Mesenchymal stem cell (in vitro differentiated cells and primary cell): ENCODE results near the gene RAB5A.

Source experiments
- DNase-seq: peaks from one replicate; pipeline ENCODE4 v3.0.0-alpha.2; 2013
- H2AFZ ChIP-seq: one replicate; pipeline ENCODE4 v1.6.1; 2013; ENCODE audit warnings: low read depth, mild to moderate bottlenecking, control low read depth, inconsistent platforms, low read length, moderate library complexity
- H2AK5ac ChIP-seq: 2 replicates; pipeline ENCODE4 v1.6.1; 2013; ENCODE audit warnings: low read length, moderate library complexity, mild to moderate bottlenecking, inconsistent platforms; ENCODE audit not compliant: severe bottlenecking
- H2BK120ac ChIP-seq: one replicate; pipeline ENCODE4 v1.6.1; 2013; ENCODE audit warnings: low read depth, mild to moderate bottlenecking, inconsistent platforms, low read length, moderate library complexity
- H2BK12ac ChIP-seq, 2 experiments: one replicate each; pipeline ENCODE4 v1.6.1; 2013; ENCODE audit warnings: inconsistent platforms in 2 of 2, low read length in 2 of 2, mild to moderate bottlenecking in 2 of 2, moderate library complexity in 2 of 2, control low read depth in 1 of 2
- H2BK15ac ChIP-seq: one replicate; pipeline ENCODE4 v1.6.1; 2013; ENCODE audit warnings: mild to moderate bottlenecking, low read depth, inconsistent platforms; ENCODE audit not compliant: poor library complexity, severe bottlenecking
- H2BK5ac ChIP-seq: 2 replicates; pipeline ENCODE4 v1.6.1; 2013; ENCODE audit warnings: low read depth, mild to moderate bottlenecking, low read length, control low read depth, inconsistent platforms; ENCODE audit not compliant: poor library complexity, severe bottlenecking
- H3K14ac ChIP-seq, 2 experiments: one replicate each; pipeline ENCODE4 v1.6.1; 2013; ENCODE audit warnings: inconsistent platforms in 2 of 2, low read length in 2 of 2, control low read depth in 1 of 2, mild to moderate bottlenecking in 1 of 2, moderate library complexity in 1 of 2
- H3K18ac ChIP-seq, 2 experiments: one replicate each; pipeline ENCODE4 v1.6.1; 2013; ENCODE audit warnings: inconsistent platforms in 2 of 2, low read length in 2 of 2, control low read depth in 1 of 2, low read depth in 1 of 2, mild to moderate bottlenecking in 1 of 2
- H3K23ac ChIP-seq, 2 experiments: one replicate each; pipeline ENCODE4 v1.6.1; 2013; ENCODE audit warnings: inconsistent platforms in 2 of 2, low read length in 2 of 2, mild to moderate bottlenecking in 2 of 2, moderate library complexity in 2 of 2, control low read depth in 1 of 2
- H3K27ac ChIP-seq: 2 replicates; pipeline ENCODE4 v1.5.1; 2013; ENCODE audit warnings: mild to moderate bottlenecking, moderate library complexity, low read length, control low read depth, inconsistent platforms; ENCODE audit not compliant: poor library complexity, severe bottlenecking
- H3K27me3 ChIP-seq, 2 experiments: 2 replicates each; pipeline versions ENCODE4 v1.6.1 to v1.7.0; 2013; ENCODE audit warnings: low read length in 2 of 2, mild to moderate bottlenecking in 2 of 2, moderate library complexity in 2 of 2, control low read depth in 1 of 2, inconsistent platforms in 1 of 2; ENCODE audit not compliant: control insufficient read depth in 1 of 2, insufficient read depth in 1 of 2
- H3K36me3 ChIP-seq, 2 experiments: 2 replicates each; pipeline versions ENCODE4 v1.6.1 to v1.7.0; 2013; ENCODE audit warnings: low read length in 2 of 2, control low read depth in 1 of 2, inconsistent platforms in 1 of 2, low read depth in 1 of 2, mild to moderate bottlenecking in 1 of 2; ENCODE audit not compliant: insufficient read depth in 2 of 2, control insufficient read depth in 1 of 2
- H3K4ac ChIP-seq, 2 experiments: one replicate each; pipeline ENCODE4 v1.6.1; 2013; ENCODE audit warnings: inconsistent platforms in 2 of 2, low read length in 2 of 2, mild to moderate bottlenecking in 2 of 2, moderate library complexity in 2 of 2, control low read depth in 1 of 2, low read depth in 1 of 2
- H3K4me1 ChIP-seq: 2 replicates; pipeline ENCODE4 v1.6.1; 2013; ENCODE audit warnings: low read depth, low read length, control low read depth; ENCODE audit not compliant: control insufficient read depth, insufficient read depth
- H3K4me2 ChIP-seq: 2 replicates; pipeline ENCODE4 v1.6.1; 2013; ENCODE audit warnings: low read length, mild to moderate bottlenecking, inconsistent platforms; ENCODE audit not compliant: poor library complexity, severe bottlenecking
- H3K4me3 ChIP-seq, 2 experiments: 2 replicates each; pipeline versions ENCODE4 v1.5.1 to v1.7.0; 2013; ENCODE audit warnings: low read length in 2 of 2, mild to moderate bottlenecking in 2 of 2, control low read depth in 1 of 2, low read depth in 1 of 2; ENCODE audit not compliant: insufficient read depth in 1 of 2
- H3K79me1 ChIP-seq: replicated peaks from 2 replicates; pipeline ENCODE4 v1.6.1; 2013; ENCODE audit warnings: mild to moderate bottlenecking, control low read depth, low read length, inconsistent platforms; ENCODE audit not compliant: poor library complexity, severe bottlenecking
- H3K9ac ChIP-seq: 2 replicates; pipeline ENCODE4 v1.7.0; 2013; ENCODE audit warnings: mild to moderate bottlenecking, low read length, moderate library complexity
- H3K9me3 ChIP-seq: 2 replicates; pipeline ENCODE4 v1.7.0; 2013; ENCODE audit warnings: mild to moderate bottlenecking, low read length; ENCODE audit not compliant: control insufficient read depth
- H4K8ac ChIP-seq: one replicate; pipeline ENCODE4 v1.6.1; 2013; ENCODE audit warnings: inconsistent platforms, mild to moderate bottlenecking, low read length, moderate library complexity
- H4K91ac ChIP-seq: one replicate; pipeline ENCODE4 v1.6.1; 2013; ENCODE audit warnings: mild to moderate bottlenecking, low read length, inconsistent platforms
- WGBS: methylation state at CpG from one replicate; pipeline ENCODE4 v1.1.7; 2013; ENCODE audit warnings: mixed read lengths; 5-methylcytosine and 5-hydroxymethylcytosine counted together

RAB5A gene

GRCh38 chr3:19931767-19932188 lies 15.1 kb upstream of the RAB5A start:
- Histone ChIP-seq H4K91ac (no peak overlapping the region), H3K18ac (no peak overlapping the region), H2BK15ac (no peak overlapping the region), H2AFZ (no peak overlapping the region), H3K79me1 (no peaks in the 10 kb centered on the region), H3K9ac (no peak overlapping the region), H2BK12ac (no peak overlapping the region), H3K4me2 (no peak overlapping the region), H3K9me3 (no peaks in the 10 kb centered on the region), H3K14ac (no peak overlapping the region), H3K4ac (no peak overlapping the region), H4K8ac (no peak overlapping the region), H3K23ac (no peak overlapping the region), H3K27ac (no peak overlapping the region), H3K4me1 (no peaks in the 10 kb centered on the region), H2AK5ac (no peak overlapping the region), H2BK120ac (no peak overlapping the region), H3K27me3 (peaks cover 0 to 15% of the 10 kb centered on the region in 2 experiments), H3K36me3 (no peaks in the 10 kb centered on the region), H3K4me3 (no peak overlapping the region), H2BK5ac (no peak overlapping the region)
- peak; percentile 13 for DNase-seq
- 14% methylated on average over 1 of the region's 1 CpG for WGBS

GRCh38 chr3:19932422-19932821 lies 14.5 kb upstream of the RAB5A start:
- H3K27me3 ChIP-seq, result peaks cover 0 to 15% of the 10 kb centered on the region in 2 experiments
- H3K36me3 ChIP-seq, result no peaks in the 10 kb centered on the region
- H3K4me3 ChIP-seq, result no peak overlapping the region
- no peak overlapping the region for H3K27ac ChIP-seq
- H4K8ac ChIP-seq, result no peak overlapping the region
- H3K4me2 ChIP-seq, result no peak overlapping the region
- H3K4ac ChIP-seq, result no peak overlapping the region
- H3K9ac ChIP-seq, result no peak overlapping the region
- no peak overlapping the region for H3K23ac ChIP-seq
- 97% methylated on average over 2 of the region's 2 CpGs for WGBS
- no peak for DNase-seq
- H3K14ac ChIP-seq, result no peak overlapping the region
- H2BK12ac ChIP-seq, result no peak overlapping the region
- H3K4me1 ChIP-seq, result no peaks in the 10 kb centered on the region
- H4K91ac ChIP-seq, result no peak overlapping the region
- no peak overlapping the region for H2AFZ ChIP-seq
- no peak overlapping the region for H2AK5ac ChIP-seq
- H2BK5ac ChIP-seq, result no peak overlapping the region
- H2BK15ac ChIP-seq, result no peak overlapping the region
- H3K18ac ChIP-seq, result no peak overlapping the region
- no peaks in the 10 kb centered on the region for H3K9me3 ChIP-seq
- H2BK120ac ChIP-seq, result no peak overlapping the region
- no peaks in the 10 kb centered on the region for H3K79me1 ChIP-seq

GRCh38 chr3:19934098-19934566 lies 12.8 kb upstream of the RAB5A start, which contains the start of gene EFHB:
EFHB (minus strand) TSS chr3:19934217; CDS start chr3:19934018, 199 bp downstream.
- H2BK12ac ChIP-seq, result no peak within 1 kb of the TSS
- H3K4me3 ChIP-seq, result no peak within 1 kb of the TSS
- no peak within 1 kb of the TSS for H3K14ac ChIP-seq
- DNase-seq, result peak; percentile 70
- no peak within 1 kb of the TSS for H2BK5ac ChIP-seq
- no peaks in the 10 kb centered on the region for H3K9me3 ChIP-seq
- 22% methylated on average over 5 of the region's 5 CpGs for WGBS
- no peak within 1 kb of the TSS for H2BK15ac ChIP-seq
- H4K8ac ChIP-seq, result no peak within 1 kb of the TSS
- no peaks in the 10 kb centered on the region for H3K4me1 ChIP-seq
- no peak within 1 kb of the TSS for H4K91ac ChIP-seq
- H3K27me3 ChIP-seq, result peaks cover 0 to 15% of the 10 kb centered on the region in 2 experiments
- H3K36me3 ChIP-seq, result no peaks in the 10 kb centered on the region
- no peak within 1 kb of the TSS for H2AK5ac ChIP-seq
- no peak within 1 kb of the TSS for H3K9ac ChIP-seq
- no peak within 1 kb of the TSS for H3K27ac ChIP-seq
- no peak within 1 kb of the TSS for H2AFZ ChIP-seq
- no peak within 1 kb of the TSS for H3K23ac ChIP-seq
- no peak within 1 kb of the TSS for H3K4ac ChIP-seq
- H3K79me1 ChIP-seq, result no peaks in the 10 kb centered on the region
- no peak within 1 kb of the TSS for H3K18ac ChIP-seq
- no peak within 1 kb of the TSS for H3K4me2 ChIP-seq
- H2BK120ac ChIP-seq, result no peak within 1 kb of the TSS

- peaks cover 0 to 15% of the 10 kb centered on the region in 2 experiments for H3K27me3 ChIP-seq
Measured at GRCh38 chr3:19937459-19938294, 9.2 kb upstream of the RAB5A start.

More at GRCh38 chr3:19937459-19938294, 9.2 kb upstream of the RAB5A start:
- peak; percentile 38 for DNase-seq
- Histone ChIP-seq H3K4me3 (no peak overlapping the region), H2BK5ac (no peak overlapping the region), H2AK5ac (no peak overlapping the region), H3K9me3 (no peaks in the 10 kb centered on the region), H3K23ac (no peak overlapping the region), H3K36me3 (no peaks in the 10 kb centered on the region), H3K14ac (no peak overlapping the region), H4K8ac (no peak overlapping the region), H3K18ac (no peak overlapping the region), H3K27ac (peak overlapping the region; percentile 18), H2BK15ac (no peak overlapping the region), H2BK12ac (no peak overlapping the region), H3K9ac (no peak overlapping the region), H2BK120ac (no peak overlapping the region), H2AFZ (no peak overlapping the region), H3K79me1 (no peaks in the 10 kb centered on the region), H3K4me1 (no peaks in the 10 kb centered on the region), H4K91ac (no peak overlapping the region), H3K4ac (no peak overlapping the region), H3K4me2 (no peak overlapping the region)
- WGBS, result 4% methylated on average over 2 of the region's 7 CpGs
